BJ (cell line): Measurements from ENCODE around the gene SERPINA1. TPM values are rescaled to one million over a fixed set of nuclear protein-coding genes. Genes with fewer than 3 reads are reported as not detected.

ENCODE experiments used
- CTCF ChIA-PET: fragments of 350-600 bp; formaldehyde crosslinking; extraction: SDS; loops from one replicate; lab custom pipeline; 2021; ENCODE audit warnings: antibody characterized with exemption, inconsistent platforms; lab: Yijun Ruan, JAX
- POLR2A ChIA-PET: fragments of 300-600 bp; sonication (Branson Sonifier 250); formaldehyde crosslinking; extraction: SDS; loops from one replicate; lab custom pipeline; 2021; ENCODE audit warnings: antibody characterized with exemption; lab: Charles Lee
- DNase-seq: peaks from one replicate; pipeline ENCODE4 v3.0.0-alpha.2; 2011; ENCODE audit warnings: low read depth
- H3K27me3 ChIP-seq: 2 replicates; pipeline ENCODE4 v1.6.0; 2011; ENCODE audit warnings: low read length; ENCODE audit not compliant: control insufficient read depth, insufficient read depth
- H3K36me3 ChIP-seq: 2 replicates; pipeline ENCODE4 v1.5.1; 2011; ENCODE audit warnings: low read length; ENCODE audit not compliant: control insufficient read depth, insufficient read depth
- H3K4me3 ChIP-seq: 2 replicates; pipeline ENCODE4 v1.5.1; 2011; ENCODE audit warnings: low read depth, mild to moderate bottlenecking, control low read depth, low read length
- CTCF ChIP-seq: IDR thresholded peaks from 2 replicates; pipeline ENCODE4 v1.5.1; 2011; ENCODE audit warnings: low read depth, mild to moderate bottlenecking, control low read depth, inconsistent platforms, low read length, moderate library complexity; ENCODE audit not compliant: insufficient read depth
- polyA plus RNA-seq: library from polyadenylated mRNA; depleted of rRNA; stranded (reverse); fragments of >200 nt; gene quantifications from 2 replicates; pipeline ENCODE4 v1.2.3, GENCODE V29; 2011

Gene SERPINA1
- polyA plus RNA-seq, 1 experiment, result 0.40 TPM

- no peaks in the 10 kb centered on the region for H3K36me3 ChIP-seq
- ChIA-PET CTCF (interaction anchor here (0.8 kb wide), 1 partner anchor 42 kb away, joined by 3 read pairs; no protein-coding TSS in a partner anchor), POLR2A (no interaction called here)
- no peak overlapping the region for H3K4me3 ChIP-seq
- H3K27me3 ChIP-seq, result no peaks in the 10 kb centered on the region
- no peak for TF ChIP-seq CTCF
- DNase-seq, result no peak
Observed at GRCh38 chr14:94397289-94398181, 9.1 kb upstream of the SERPINA1 start.

GRCh38 chr14:94396628-94397225, 8.3 kb upstream of the SERPINA1 start:
- Histone ChIP-seq H3K36me3 (no peaks in the 10 kb centered on the region), H3K27me3 (no peaks in the 10 kb centered on the region), H3K4me3 (no peak overlapping the region)
- DNase-seq, result no peak
- ChIA-PET POLR2A (no interaction called here), CTCF (interaction anchor here (1.3 kb wide), 1 partner anchor 90 kb away, joined by 3 read pairs; no protein-coding TSS in a partner anchor)
- TF ChIP-seq CTCF, result no peak

GRCh38 chr14:94395888-94396574, 7.6 kb upstream of the SERPINA1 start:
- no peak for DNase-seq
- Histone ChIP-seq H3K4me3 (no peak overlapping the region), H3K27me3 (no peaks in the 10 kb centered on the region), H3K36me3 (no peaks in the 10 kb centered on the region)
- no peak for TF ChIP-seq CTCF
- POLR2A ChIA-PET, result no interaction called here
- CTCF ChIA-PET, result interaction anchor here (1.3 kb wide), 1 partner anchor 90 kb away, joined by 3 read pairs; no protein-coding TSS in a partner anchor

- ChIA-PET CTCF (interaction anchor here (1.3 kb wide), 1 partner anchor 91 kb away, joined by 3 read pairs; no protein-coding TSS in a partner anchor), POLR2A (no interaction called here)
- Histone ChIP-seq H3K4me3 (no peak overlapping the region), H3K36me3 (no peaks in the 10 kb centered on the region), H3K27me3 (no peaks in the 10 kb centered on the region)
- TF ChIP-seq CTCF, result no peak
- no peak for DNase-seq
Observed at GRCh38 chr14:94395282-94395887, 7.0 kb upstream of the SERPINA1 start.
